ENCODE results near the gene S100A16.

DNA sequence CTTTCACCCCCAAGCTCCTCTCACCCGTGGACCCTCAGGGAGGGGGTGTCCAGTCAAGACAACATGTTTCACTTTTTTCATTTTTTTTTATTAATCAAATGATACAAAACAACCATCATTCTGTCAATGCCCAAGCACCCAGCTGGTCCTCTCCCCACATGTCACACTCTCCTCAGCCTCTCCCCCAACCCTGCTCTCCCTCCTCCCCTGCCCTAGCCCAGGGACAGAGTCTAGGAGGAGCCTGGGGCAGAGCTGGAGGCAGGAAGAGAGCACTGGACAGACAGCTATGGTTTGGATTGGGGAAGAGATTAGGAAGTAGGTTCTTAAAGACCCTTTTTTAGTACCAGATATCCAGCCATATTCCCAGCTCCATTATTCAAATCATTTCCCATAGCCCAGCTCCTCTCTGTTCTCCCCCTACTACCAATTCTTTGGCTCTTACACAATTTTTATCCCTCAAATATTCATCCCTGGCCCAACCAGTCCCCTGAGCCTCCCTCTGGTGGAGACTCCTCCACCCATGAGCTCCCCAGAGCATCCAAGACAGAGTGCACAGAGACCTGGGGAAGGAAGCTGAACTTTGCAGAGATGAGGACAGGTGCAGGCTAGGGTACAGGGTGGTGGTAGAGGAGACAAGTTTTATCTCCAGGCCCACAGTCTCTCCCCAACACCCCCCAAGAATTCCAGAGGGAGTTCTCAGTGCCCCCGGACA lies 1.4 kb upstream of the S100A16 start:
- TF ChIP-seq, protein P1, sequence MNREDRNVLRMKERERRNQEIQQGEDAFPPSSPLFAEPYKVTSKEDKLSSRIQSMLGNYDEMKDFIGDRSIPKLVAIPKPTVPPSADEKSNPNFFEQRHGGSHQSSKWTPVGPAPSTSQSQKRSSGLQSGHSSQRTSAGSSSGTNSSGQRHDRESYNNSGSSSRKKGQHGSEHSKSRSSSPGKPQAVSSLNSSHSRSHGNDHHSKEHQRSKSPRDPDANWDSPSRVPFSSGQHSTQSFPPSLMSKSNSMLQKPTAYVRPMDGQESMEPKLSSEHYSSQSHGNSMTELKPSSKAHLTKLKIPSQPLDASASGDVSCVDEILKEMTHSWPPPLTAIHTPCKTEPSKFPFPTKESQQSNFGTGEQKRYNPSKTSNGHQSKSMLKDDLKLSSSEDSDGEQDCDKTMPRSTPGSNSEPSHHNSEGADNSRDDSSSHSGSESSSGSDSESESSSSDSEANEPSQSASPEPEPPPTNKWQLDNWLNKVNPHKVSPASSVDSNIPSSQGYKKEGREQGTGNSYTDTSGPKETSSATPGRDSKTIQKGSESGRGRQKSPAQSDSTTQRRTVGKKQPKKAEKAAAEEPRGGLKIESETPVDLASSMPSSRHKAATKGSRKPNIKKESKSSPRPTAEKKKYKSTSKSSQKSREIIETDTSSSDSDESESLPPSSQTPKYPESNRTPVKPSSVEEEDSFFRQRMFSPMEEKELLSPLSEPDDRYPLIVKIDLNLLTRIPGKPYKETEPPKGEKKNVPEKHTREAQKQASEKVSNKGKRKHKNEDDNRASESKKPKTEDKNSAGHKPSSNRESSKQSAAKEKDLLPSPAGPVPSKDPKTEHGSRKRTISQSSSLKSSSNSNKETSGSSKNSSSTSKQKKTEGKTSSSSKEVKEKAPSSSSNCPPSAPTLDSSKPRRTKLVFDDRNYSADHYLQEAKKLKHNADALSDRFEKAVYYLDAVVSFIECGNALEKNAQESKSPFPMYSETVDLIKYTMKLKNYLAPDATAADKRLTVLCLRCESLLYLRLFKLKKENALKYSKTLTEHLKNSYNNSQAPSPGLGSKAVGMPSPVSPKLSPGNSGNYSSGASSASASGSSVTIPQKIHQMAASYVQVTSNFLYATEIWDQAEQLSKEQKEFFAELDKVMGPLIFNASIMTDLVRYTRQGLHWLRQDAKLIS (CRISPR knock-in tag; IDR thresholded peaks at IDR 0.05; ENCODE audit: borderline replicate concordance): no peak
- TF ChIP-seq GABPB1 (CRISPR knock-in tag; IDR thresholded peaks at IDR 0.05) (no peak), GRHL2 (CRISPR knock-in tag; IDR thresholded peaks at IDR 0.05; ENCODE audit: insufficient replicate concordance, severe bottlenecking) (no peak), SMAD3 (CRISPR knock-in tag; IDR thresholded peaks at IDR 0.05; ENCODE audit: borderline replicate concordance) (no peak)
- TF ChIP-seq, protein P2, sequence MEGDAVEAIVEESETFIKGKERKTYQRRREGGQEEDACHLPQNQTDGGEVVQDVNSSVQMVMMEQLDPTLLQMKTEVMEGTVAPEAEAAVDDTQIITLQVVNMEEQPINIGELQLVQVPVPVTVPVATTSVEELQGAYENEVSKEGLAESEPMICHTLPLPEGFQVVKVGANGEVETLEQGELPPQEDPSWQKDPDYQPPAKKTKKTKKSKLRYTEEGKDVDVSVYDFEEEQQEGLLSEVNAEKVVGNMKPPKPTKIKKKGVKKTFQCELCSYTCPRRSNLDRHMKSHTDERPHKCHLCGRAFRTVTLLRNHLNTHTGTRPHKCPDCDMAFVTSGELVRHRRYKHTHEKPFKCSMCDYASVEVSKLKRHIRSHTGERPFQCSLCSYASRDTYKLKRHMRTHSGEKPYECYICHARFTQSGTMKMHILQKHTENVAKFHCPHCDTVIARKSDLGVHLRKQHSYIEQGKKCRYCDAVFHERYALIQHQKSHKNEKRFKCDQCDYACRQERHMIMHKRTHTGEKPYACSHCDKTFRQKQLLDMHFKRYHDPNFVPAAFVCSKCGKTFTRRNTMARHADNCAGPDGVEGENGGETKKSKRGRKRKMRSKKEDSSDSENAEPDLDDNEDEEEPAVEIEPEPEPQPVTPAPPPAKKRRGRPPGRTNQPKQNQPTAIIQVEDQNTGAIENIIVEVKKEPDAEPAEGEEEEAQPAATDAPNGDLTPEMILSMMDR (IDR thresholded peaks at IDR 0.05): no peak
- TF ChIP-seq, protein P3, sequence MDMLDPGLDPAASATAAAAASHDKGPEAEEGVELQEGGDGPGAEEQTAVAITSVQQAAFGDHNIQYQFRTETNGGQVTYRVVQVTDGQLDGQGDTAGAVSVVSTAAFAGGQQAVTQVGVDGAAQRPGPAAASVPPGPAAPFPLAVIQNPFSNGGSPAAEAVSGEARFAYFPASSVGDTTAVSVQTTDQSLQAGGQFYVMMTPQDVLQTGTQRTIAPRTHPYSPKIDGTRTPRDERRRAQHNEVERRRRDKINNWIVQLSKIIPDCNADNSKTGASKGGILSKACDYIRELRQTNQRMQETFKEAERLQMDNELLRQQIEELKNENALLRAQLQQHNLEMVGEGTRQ (CRISPR knock-in tag; IDR thresholded peaks at IDR 0.05): no peak

All from WTC11 (cell line).